Spleen (tissue), 11 donors: ENCODE results near the gene ARL15. TPM values are rescaled to one million over a fixed set of nuclear protein-coding genes. Genes with fewer than 3 reads are reported as not detected.

Experiments used
- DNase-seq: peaks from one replicate; pipeline ENCODE4 v3.0.0-alpha.2; 2020
- H3K27ac ChIP-seq, 8 donors: fragments of 200-600 bp; sonication (generic) in 7 of 8; 1 replicate in 4 of 8; 2 replicates in 4 of 8; pipeline versions ENCODE4 v1.5.0 to v1.8.0; 2016 to 2021; ENCODE audit warnings: inconsistent platforms in 4 of 8, mild to moderate bottlenecking in 4 of 8, moderate library complexity in 1 of 8
- H3K27me3 ChIP-seq, 7 donors: fragments of 200-600 bp; sonication (generic) in 6 of 7; replicated peaks in 1 of 7; 1 replicate in 4 of 7; 2 replicates in 3 of 7; pipeline versions ENCODE4 v1.5.0 to v1.8.0; 2016 to 2021; ENCODE audit warnings: inconsistent platforms in 3 of 7, mild to moderate bottlenecking in 1 of 7
- H3K36me3 ChIP-seq, 6 donors: fragments of 200-600 bp; sonication (generic) in 5 of 6; 1 replicate in 4 of 6; 2 replicates in 2 of 6; pipeline versions ENCODE4 v1.5.0 to v1.8.0; 2016 to 2021; ENCODE audit warnings: inconsistent platforms in 2 of 6
- H3K4me1 ChIP-seq, 6 donors: fragments of 200-600 bp; sonication (generic) in 5 of 6; 1 replicate in 3 of 6; 2 replicates in 3 of 6; pipeline versions ENCODE4 v1.5.0 to v1.8.0; 2016 to 2021; ENCODE audit warnings: inconsistent platforms in 3 of 6
- H3K4me3 ChIP-seq, 8 donors: fragments of 200-600 bp; sonication (generic) in 7 of 8; 1 replicate in 4 of 8; 2 replicates in 4 of 8; pipeline versions ENCODE4 v1.5.0 to v1.8.0; 2016 to 2021; ENCODE audit warnings: inconsistent platforms in 4 of 8, mild to moderate bottlenecking in 4 of 8, moderate library complexity in 2 of 8
- H3K9me3 ChIP-seq, 8 donors: fragments of 200-600 bp; sonication (generic) in 7 of 8; 1 replicate in 4 of 8; 2 replicates in 4 of 8; pipeline versions ENCODE4 v1.5.0 to v1.8.0; 2016 to 2021; ENCODE audit warnings: inconsistent platforms in 4 of 8
- POLR2A ChIP-seq, 3 donors: fragments of 450-650 bp; IDR thresholded peaks; one replicate each; pipeline ENCODE4 v1.5.1; 2017; ENCODE audit warnings: antibody characterized with exemption in 3 of 3, mild to moderate bottlenecking in 1 of 3
- POLR2AphosphoS5 ChIP-seq, 3 donors: sonication (generic); formaldehyde crosslinking; IDR thresholded peaks; one replicate each; pipeline ENCODE4 v1.5.1; 2017; ENCODE audit warnings: antibody characterized with exemption in 3 of 3
- WGBS, 5 donors: extraction: QIAGEN DNeasy Blood & Tissue Kit in 3 of 5; methylation state at CpG; one replicate each; pipeline versions ENCODE4 v1.1.5 to v1.1.7; 2013 to 2018; 5-methylcytosine and 5-hydroxymethylcytosine counted together
- intact Hi-C: fragments of 100-400 bp; cut with DNase I; formaldehyde crosslinking; loops from one replicate; pipeline ENCODE4 v1.15.0; 2023; ENCODE audit warnings: low total_unique reads
- polyA plus RNA-seq, 3 donors: library from polyadenylated mRNA; stranded (reverse); fragments of 200-250 nt; gene quantifications; one replicate each; pipeline ENCODE4 v1.2.1, GENCODE V29; 2013
- total RNA-seq, 7 donors: library from RNA; depleted of rRNA in 3 of 7; stranded (reverse); fragments of >200 nt in 3 of 7; fragmentation: NEBNext Ultra II Directional in 4 of 7; extraction: Animal tissue kit (Norgen Biotek cat#: 25700) in 4 of 7; gene quantifications; one replicate each; pipeline versions ENCODE4 v1.1.0 to v1.2.1, GENCODE V29; 2016 to 2021
- TF ChIP-seq, protein P1 (sequence below), 11 experiments: fragments of 200-600 bp in 7 of 11; fragments of 450-650 bp in 4 of 11; sonication (generic) in 4 of 11; IDR thresholded peaks in 8 of 11; conservative IDR thresholded peaks in 3 of 11; 1 replicate in 7 of 11; 2 replicates in 4 of 11; pipeline versions ENCODE4 v1.4.0 to v1.8.0; 2016 to 2021; ENCODE audit warnings: antibody characterized with exemption in 11 of 11, inconsistent platforms in 4 of 11, mild to moderate bottlenecking in 1 of 11
- donor health status: healthy with polysubstance abuse.
- donor health status: DM: no; HTN: no; CAD: no; lungs with moderate emphysema.
- donor health status: DM: no; HTN: no; CAD: no.
- donor health status: Bipolar disorder and iron deficiency.
- donor health status: healthy.
- donor health status: DM: no; HTN: no; CAD: no.
- donor health status: DM: yes; HTN: yes; CAD: no.

Gene ARL15
- total and polyA plus RNA-seq, 10 donors = 6.3 to 70.2 (median 37.1) TPM

DNA sequence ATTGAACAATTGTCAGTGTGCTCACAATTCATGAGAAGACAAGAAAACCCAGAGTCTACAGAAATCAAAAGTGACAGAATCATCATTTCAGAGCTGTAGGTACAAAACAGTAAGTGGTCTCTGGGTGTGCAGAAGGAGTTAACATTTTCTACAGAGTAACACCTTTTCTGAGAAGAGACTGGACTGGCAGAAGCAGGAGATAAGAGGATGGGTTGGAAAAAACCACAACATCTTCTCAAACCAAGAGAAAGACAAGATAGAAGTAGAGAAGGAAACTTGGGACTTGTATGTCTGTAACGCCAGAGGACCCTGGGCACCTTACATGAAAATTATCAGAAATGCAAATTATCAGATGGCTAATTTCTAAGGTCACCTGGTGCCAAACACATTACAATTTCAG, 82.6 kb downstream of the ARL15 start:
- Histone ChIP-seq H3K27me3 (no peaks in the 10 kb centered on the region), H3K36me3 (no peaks in the 10 kb centered on the region), H3K9me3 (no peaks in the 10 kb centered on the region), H3K4me3 (no peak overlapping the region), H3K27ac (no peak overlapping the region), H3K4me1 (peaks cover 0 to 28% (median 9%) of the 10 kb centered on the region in 6 donors)
- DNase-seq = no peak
- intact Hi-C loops = loop anchor here (10.0 kb wide), 1 partner anchor 1053 kb away; no protein-coding TSS in a partner anchor
- 81 to 97% (median 90%) methylated on average over 1 of the region's 1 CpG for WGBS, 5 donors
- no peak for TF ChIP-seq POLR2A (IDR thresholded peaks at IDR 0.05)
- TF ChIP-seq, protein P1, sequence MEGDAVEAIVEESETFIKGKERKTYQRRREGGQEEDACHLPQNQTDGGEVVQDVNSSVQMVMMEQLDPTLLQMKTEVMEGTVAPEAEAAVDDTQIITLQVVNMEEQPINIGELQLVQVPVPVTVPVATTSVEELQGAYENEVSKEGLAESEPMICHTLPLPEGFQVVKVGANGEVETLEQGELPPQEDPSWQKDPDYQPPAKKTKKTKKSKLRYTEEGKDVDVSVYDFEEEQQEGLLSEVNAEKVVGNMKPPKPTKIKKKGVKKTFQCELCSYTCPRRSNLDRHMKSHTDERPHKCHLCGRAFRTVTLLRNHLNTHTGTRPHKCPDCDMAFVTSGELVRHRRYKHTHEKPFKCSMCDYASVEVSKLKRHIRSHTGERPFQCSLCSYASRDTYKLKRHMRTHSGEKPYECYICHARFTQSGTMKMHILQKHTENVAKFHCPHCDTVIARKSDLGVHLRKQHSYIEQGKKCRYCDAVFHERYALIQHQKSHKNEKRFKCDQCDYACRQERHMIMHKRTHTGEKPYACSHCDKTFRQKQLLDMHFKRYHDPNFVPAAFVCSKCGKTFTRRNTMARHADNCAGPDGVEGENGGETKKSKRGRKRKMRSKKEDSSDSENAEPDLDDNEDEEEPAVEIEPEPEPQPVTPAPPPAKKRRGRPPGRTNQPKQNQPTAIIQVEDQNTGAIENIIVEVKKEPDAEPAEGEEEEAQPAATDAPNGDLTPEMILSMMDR (IDR thresholded peaks at IDR 0.05 in 8 of 11, conservative IDR thresholded peaks at IDR 0.05 in 3 of 11) = no peak
- TF ChIP-seq POLR2AphosphoS5 (IDR thresholded peaks at IDR 0.05) = no peak

DNA sequence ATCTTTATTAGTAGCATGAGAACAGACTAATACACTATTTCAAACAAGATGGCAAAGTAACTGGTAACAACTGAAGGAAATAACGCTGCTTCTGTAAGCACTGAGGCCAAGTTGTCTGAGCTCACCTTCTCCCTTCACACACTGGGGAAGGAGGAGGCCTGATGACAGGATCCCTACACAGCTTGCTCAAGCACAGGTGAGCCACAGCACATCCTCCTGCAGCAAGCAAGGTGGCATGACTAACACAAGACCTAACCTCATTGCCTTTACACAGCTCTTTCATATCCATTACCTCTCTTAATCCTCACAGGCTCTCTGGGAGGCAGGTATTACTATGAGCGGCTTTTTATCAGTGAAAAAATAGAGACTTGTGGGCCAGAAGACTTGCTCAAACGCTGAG, 83.3 kb downstream of the ARL15 start:
- peaks cover 0 to 28% (median 9%) of the 10 kb centered on the region in 6 donors for H3K4me1 ChIP-seq
- no peaks in the 10 kb centered on the region for H3K9me3 ChIP-seq
- TF ChIP-seq POLR2AphosphoS5 (IDR thresholded peaks at IDR 0.05) (no peak), POLR2A (IDR thresholded peaks at IDR 0.05) (no peak)
- TF ChIP-seq, protein P1 (IDR thresholded peaks at IDR 0.05 in 8 of 11, conservative IDR thresholded peaks at IDR 0.05 in 3 of 11) = no peak
- H3K27ac ChIP-seq = no peak overlapping the region
- H3K4me3 ChIP-seq = no peak overlapping the region
- WGBS, 5 donors = 89 to 92% (median 91%) methylated on average over 3 of the region's 3 CpGs
- no peaks in the 10 kb centered on the region for H3K27me3 ChIP-seq
- H3K36me3 ChIP-seq = no peaks in the 10 kb centered on the region
- DNase-seq = no peak
- intact Hi-C loops = loop anchor here (10.0 kb wide), 1 partner anchor 1052 kb away; no protein-coding TSS in a partner anchor

DNA sequence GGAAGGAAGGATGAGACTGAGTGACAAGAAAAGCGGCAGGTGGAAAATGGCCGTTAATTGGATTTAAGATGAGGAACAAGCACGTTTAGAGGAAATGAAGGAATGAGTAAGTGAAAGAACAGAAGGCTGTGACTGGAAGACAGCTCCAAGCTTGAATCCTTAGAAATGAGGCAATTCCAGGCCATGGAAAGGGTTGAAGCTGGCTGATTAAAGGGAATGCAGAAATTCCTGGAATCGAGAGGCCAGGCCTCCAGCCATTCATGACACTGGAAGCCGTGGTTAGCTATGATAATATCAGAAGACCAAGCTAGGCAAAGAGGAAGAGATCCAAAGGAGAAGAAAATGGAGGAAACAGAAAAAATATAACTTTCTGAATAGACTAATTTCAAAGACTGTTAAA, 84.2 kb downstream of the ARL15 start:
- no peak for DNase-seq
- no peak overlapping the region for H3K27ac ChIP-seq
- H3K27me3 ChIP-seq = no peaks in the 10 kb centered on the region
- H3K9me3 ChIP-seq = no peaks in the 10 kb centered on the region
- no peaks in the 10 kb centered on the region for H3K36me3 ChIP-seq
- WGBS, 5 donors = 72 to 91% (median 82%) methylated on average over 5 of the region's 5 CpGs
- intact Hi-C loops = loop anchor here (10.0 kb wide), 1 partner anchor 1051 kb away; no protein-coding TSS in a partner anchor
- TF ChIP-seq, protein P1 (IDR thresholded peaks at IDR 0.05 in 8 of 11, conservative IDR thresholded peaks at IDR 0.05 in 3 of 11) = no peak
- TF ChIP-seq POLR2A (IDR thresholded peaks at IDR 0.05) (no peak), POLR2AphosphoS5 (IDR thresholded peaks at IDR 0.05) (no peak)
- no peak overlapping the region for H3K4me3 ChIP-seq
- H3K4me1 ChIP-seq = peaks cover 0 to 28% (median 9%) of the 10 kb centered on the region in 6 donors

DNA sequence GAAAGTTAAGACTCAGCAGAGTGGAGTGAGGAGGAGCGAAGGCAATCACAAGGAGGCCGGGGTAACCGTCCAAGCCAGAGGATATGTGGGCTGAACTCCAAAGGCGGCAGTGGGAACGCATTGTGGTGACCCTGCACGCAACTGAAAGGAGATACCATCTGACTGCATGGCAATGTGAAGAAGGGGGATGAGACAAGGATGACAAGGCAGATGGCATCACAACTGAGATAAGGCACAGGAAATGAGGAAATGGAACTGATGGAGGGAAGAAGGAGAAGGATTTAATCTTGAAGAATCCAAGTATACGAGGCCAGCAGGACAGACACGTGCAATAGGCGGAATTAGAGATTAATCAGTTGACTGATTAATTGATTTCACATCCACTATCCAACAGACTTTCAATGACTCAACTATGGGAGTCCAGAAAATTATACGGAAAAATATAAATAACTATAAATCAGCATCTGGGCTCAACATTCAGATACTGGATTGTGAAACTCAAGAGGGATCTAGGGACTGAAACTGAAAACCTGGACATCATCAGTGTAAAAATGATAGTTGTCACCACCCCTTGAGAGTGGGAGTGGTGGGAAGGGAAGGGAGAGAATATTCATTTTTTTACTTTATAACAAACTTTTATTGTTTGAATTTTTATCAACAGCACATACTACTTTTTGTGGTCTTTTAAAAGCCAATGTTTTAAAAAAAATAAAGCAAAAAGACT, 86.1 kb downstream of the ARL15 start:
- Histone ChIP-seq H3K4me1 (peaks cover 0 to 22% (median 4%) of the 10 kb centered on the region in 6 donors), H3K9me3 (no peaks in the 10 kb centered on the region), H3K36me3 (no peaks in the 10 kb centered on the region), H3K27me3 (no peaks in the 10 kb centered on the region), H3K27ac (no peak overlapping the region), H3K4me3 (no peak overlapping the region)
- WGBS, 5 donors = 84 to 90% (median 86%) methylated on average over 10 of the region's 10 CpGs
- intact Hi-C loops = loop anchor here (10.0 kb wide), 1 partner anchor 1049 kb away; no protein-coding TSS in a partner anchor
- TF ChIP-seq POLR2A (IDR thresholded peaks at IDR 0.05) (no peak), POLR2AphosphoS5 (IDR thresholded peaks at IDR 0.05) (no peak)
- TF ChIP-seq, protein P1 (IDR thresholded peaks at IDR 0.05 in 8 of 11, conservative IDR thresholded peaks at IDR 0.05 in 3 of 11) = no peak
- no peak for DNase-seq
